Fibroblast of villous mesenchyme (primary cell): Measurements from ENCODE around the gene MED25. TPM values are rescaled to one million over a fixed set of nuclear protein-coding genes. Genes with fewer than 3 reads are reported as not detected.

Experiments used
- DNase-seq: peaks from one replicate; pipeline ENCODE4 v3.0.0-alpha.2; 2010; ENCODE audit warnings: low read depth
- H3K4me3 ChIP-seq: 2 replicates; pipeline ENCODE4 v1.5.1; 2011; ENCODE audit warnings: low read depth, mild to moderate bottlenecking, low read length
- CTCF ChIP-seq: IDR thresholded peaks from 2 replicates; pipeline ENCODE4 v1.5.1; 2012; ENCODE audit warnings: low read depth, mild to moderate bottlenecking, low read length; ENCODE audit not compliant: insufficient read depth
- total RNA-seq: library from RNA; depleted of rRNA; stranded (reverse); fragments of >200 nt; gene quantifications from 2 replicates; pipeline ENCODE4 v1.2.3, GENCODE V29; 2012

MED25 gene
- total RNA-seq, 1 donor: 21.6 TPM

- DNase-seq: no peak
- H3K4me3 ChIP-seq: peak overlapping the region; percentile 51
- no peak for TF ChIP-seq CTCF
These were observed 16.6 kb upstream of the MED25 start for GRCh38 chr19:49801401-49801888.

GRCh38 chr19:49801966-49802661, 16.0 kb upstream of the MED25 start:
- peak; percentile 87 for DNase-seq
- peak; percentile 38 for TF ChIP-seq CTCF
- H3K4me3 ChIP-seq: peak overlapping the region; percentile 51

GRCh38 chr19:49802836-49803528, 15.1 kb upstream of the MED25 start:
- H3K4me3 ChIP-seq: no peak overlapping the region
- DNase-seq: no peak
- no peak for TF ChIP-seq CTCF

GRCh38 chr19:49803529-49803856, 14.6 kb upstream of the MED25 start:
- no peak for DNase-seq

GRCh38 chr19:49805822-49806619, 12.1 kb upstream of the MED25 start:
- no peak overlapping the region for H3K4me3 ChIP-seq
- DNase-seq: no peak
- TF ChIP-seq CTCF: no peak

More at GRCh38 chr19:49803529-49803856, 14.6 kb upstream of the MED25 start:
- H3K4me3 ChIP-seq: no peak overlapping the region
- TF ChIP-seq CTCF: no peak

- DNase-seq: no peak
- H3K4me3 ChIP-seq: no peak overlapping the region
- no peak for TF ChIP-seq CTCF
These were observed 11.5 kb upstream of the MED25 start for GRCh38 chr19:49806620-49806959.
